Panc1 (cell line): ENCODE results near the gene BHLHE23. TPM values are rescaled to one million over a fixed set of nuclear protein-coding genes. Genes with fewer than 3 reads are reported as not detected.

Experiments used
- ATAC-seq: fragments of 200-7000 bp; cut with Tn5 transposase; 2 replicates; pipeline ENCODE4 v1.9.1; 2020; ENCODE audit warnings: mild to moderate bottlenecking, moderate library complexity
- BruUV-seq: library from RNA; stranded (reverse); fragments of 400-500 nt; replicated peaks from 2 replicates; lab custom pipeline; 2021; lab: Mats Ljungman, UMichigan
- CTCF ChIA-PET: fragments of 300-600 bp; sonication (Branson Sonifier 250); formaldehyde crosslinking; loops from one replicate; lab custom pipeline; 2022; ENCODE audit warnings: antibody characterized with exemption; lab: Charles Lee
- POLR2A ChIA-PET: fragments of 300-600 bp; sonication (Branson Sonifier 250); formaldehyde crosslinking; loops from one replicate; lab custom pipeline; 2022; ENCODE audit warnings: antibody characterized with exemption; lab: Charles Lee
- DNase-seq: peaks from one replicate; pipeline ENCODE4 v3.0.0-alpha.2; 2010; ENCODE audit warnings: low read depth, low spot score
- H3K27ac ChIP-seq: 2 replicates; pipeline ENCODE4 v1.5.1; 2011; ENCODE audit warnings: mild to moderate bottlenecking, low read length, inconsistent platforms
- H3K27me3 ChIP-seq: fragments of 200-500 bp; sonication (Bioruptor generic); 2 replicates; pipeline ENCODE4 v1.6.0; 2014; ENCODE audit warnings: low read length, inconsistent platforms; ENCODE audit not compliant: control insufficient read depth, insufficient read depth
- H3K36me3 ChIP-seq: fragments of 200-500 bp; sonication (Bioruptor generic); 2 replicates; pipeline ENCODE4 v1.5.1; 2014; ENCODE audit warnings: inconsistent platforms, mild to moderate bottlenecking, low read length, moderate library complexity; ENCODE audit not compliant: control insufficient read depth, insufficient read depth
- H3K4me1 ChIP-seq: 2 replicates; pipeline ENCODE4 v1.5.1; 2011; ENCODE audit warnings: inconsistent platforms, mild to moderate bottlenecking, low read length, moderate library complexity; ENCODE audit not compliant: control insufficient read depth, insufficient read depth
- H3K4me3 ChIP-seq, 2 experiments: 2 replicates each; pipeline ENCODE4 v1.5.1; 2011 to 2012; ENCODE audit warnings: low read depth in 2 of 2, low read length in 2 of 2, mild to moderate bottlenecking in 2 of 2, inconsistent platforms in 1 of 2, moderate library complexity in 1 of 2
- H3K9me3 ChIP-seq: fragments of 200-500 bp; sonication (Bioruptor generic); 2 replicates; pipeline ENCODE4 v1.5.1; 2014; ENCODE audit warnings: low read depth, mild to moderate bottlenecking, inconsistent platforms, low read length, moderate library complexity; ENCODE audit not compliant: control insufficient read depth, insufficient read depth
- CTCF ChIP-seq: fragments of 450-650 bp; IDR thresholded peaks from 2 replicates; pipeline ENCODE4 v1.5.1; 2017; ENCODE audit warnings: mild to moderate bottlenecking
- POLR2AphosphoS5 ChIP-seq: IDR thresholded peaks from 2 replicates; pipeline ENCODE4 v1.6.1; 2012; ENCODE audit warnings: mild to moderate bottlenecking, low read depth, low read length, moderate library complexity
- REST ChIP-seq, 2 experiments: IDR thresholded peaks; 2 replicates each; pipeline ENCODE4 v1.6.1; 2011 to 2012; ENCODE audit warnings: low read depth in 2 of 2, control low read depth in 1 of 2, low read length in 1 of 2, mild to moderate bottlenecking in 1 of 2, moderate library complexity in 1 of 2; ENCODE audit not compliant: insufficient read depth in 1 of 2
- SIN3A ChIP-seq: IDR thresholded peaks from 2 replicates; pipeline ENCODE4 v1.6.1; 2012; ENCODE audit warnings: low read depth, mild to moderate bottlenecking, low read length, moderate library complexity, borderline replicate concordance; ENCODE audit not compliant: insufficient read depth
- TCF7L2 ChIP-seq: IDR thresholded peaks from 2 replicates; pipeline ENCODE4 v1.6.1; 2011; ENCODE audit warnings: mild to moderate bottlenecking, low read depth, low read length, inconsistent platforms
- in situ Hi-C: cut with HindIII; loops from 2 replicates; pipeline ENCODE4 v1.10.0; 2016; ENCODE audit warnings: low sequenced_read_pairs, low pct_unique_long_range_greater_than_20kb
- intact Hi-C: fragments of 100-400 bp; cut with micrococcal nuclease; formaldehyde crosslinking; loops from one replicate; pipeline ENCODE4 v1.10.0; 2022; ENCODE audit not compliant: unreplicated experiment
- total RNA-seq: library from RNA; stranded (reverse); gene quantifications from one replicate; pipeline ENCODE4 v1.2.1, GENCODE V29; 2021; ENCODE audit not compliant: unreplicated experiment

The BHLHE23 gene
- total RNA-seq, 1 experiment from 2014 or later, result not detected

GRCh38 chr20:63042448-63043071 is 35.8 kb upstream of the BHLHE23 start:
- CTCF ChIA-PET, result no interaction called here
- in situ Hi-C loops, result no loop called here
- no peak for ATAC-seq

GRCh38 chr20:63041776-63042175 is 35.0 kb upstream of the BHLHE23 start:
- H3K27ac ChIP-seq, result no peak overlapping the region
- no TSS peak for BruUV-seq
- peaks cover 21% of the 10 kb centered on the region for H3K27me3 ChIP-seq
- TF ChIP-seq REST (IDR thresholded peaks at IDR 0.05; ENCODE audit: insufficient read depth in 1 of 2, low read depth in 2 of 2, low read length in 1 of 2) (no peak), CTCF (no peak), POLR2AphosphoS5 (no peak), TCF7L2 (no peak), SIN3A (no peak)
- CTCF ChIA-PET, result no interaction called here
- in situ Hi-C loops (no loop called here), intact Hi-C loops (no loop called here)
- no peaks in the 10 kb centered on the region for H3K9me3 ChIP-seq
- DNase-seq, result no peak
- no peak overlapping the region for H3K4me3 ChIP-seq
- no peak for ATAC-seq
- no peaks in the 10 kb centered on the region for H3K4me1 ChIP-seq
- POLR2A ChIA-PET, result no interaction called here
- H3K36me3 ChIP-seq, result no peaks in the 10 kb centered on the region

More at GRCh38 chr20:63042448-63043071, 35.8 kb upstream of the BHLHE23 start:
- Histone ChIP-seq H3K4me3 (no peak overlapping the region), H3K9me3 (no peaks in the 10 kb centered on the region), H3K27ac (no peak overlapping the region), H3K4me1 (no peaks in the 10 kb centered on the region), H3K27me3 (peaks cover 21% of the 10 kb centered on the region), H3K36me3 (no peaks in the 10 kb centered on the region)
- POLR2A ChIA-PET, result no interaction called here
- no peak for TF ChIP-seq TCF7L2
- BruUV-seq, result no TSS peak
- intact Hi-C loops, result no loop called here
- DNase-seq, result no peak

- H3K4me1 ChIP-seq, result no peaks in the 10 kb centered on the region
- intact Hi-C loops (no loop called here), in situ Hi-C loops (no loop called here)
- DNase-seq (no peak), ATAC-seq (no peak)
- POLR2A ChIA-PET, result no interaction called here
- no peak overlapping the region for H3K4me3 ChIP-seq
- no peaks in the 10 kb centered on the region for H3K36me3 ChIP-seq
- H3K9me3 ChIP-seq, result no peaks in the 10 kb centered on the region
- CTCF ChIA-PET, result no interaction called here
- no peak overlapping the region for H3K27ac ChIP-seq
- no TSS peak for BruUV-seq
- TF ChIP-seq POLR2AphosphoS5, result no peak
- no peak for TF ChIP-seq CTCF
- no peak for TF ChIP-seq TCF7L2
- no peak for TF ChIP-seq REST (IDR thresholded peaks at IDR 0.05; ENCODE audit: insufficient read depth in 1 of 2, low read depth in 2 of 2, low read length in 1 of 2)
- no peak for TF ChIP-seq SIN3A
- H3K27me3 ChIP-seq, result peaks cover 21% of the 10 kb centered on the region
These were observed 31.0 kb upstream of the BHLHE23 start for GRCh38 chr20:63037669-63038268.
